GM13976 (cell line): ENCODE data around the gene SP1.

Experiments used
- DNase-seq: peaks from one replicate; pipeline ENCODE4 v3.0.0; 2012; ENCODE audit warnings: low spot score
- CTCF ChIP-seq: IDR thresholded peaks from 2 replicates; pipeline ENCODE4 v1.5.1; 2012; ENCODE audit warnings: borderline replicate concordance, mild to moderate bottlenecking; ENCODE audit not compliant: insufficient read depth; ENCODE audit errors: extremely low read depth, missing control alignments, control extremely low read depth
- in situ Hi-C: fragments of 300-500 bp; cut with MboI; formaldehyde crosslinking; loops from one replicate; pipeline ENCODE4 v1.12.0; 2022; ENCODE audit warnings: low sequenced_read_pairs, mixed read lengths, inconsistent platforms; ENCODE audit not compliant: unreplicated experiment

SP1 gene

GRCh38 chr12:53462935-53463334 lies 83.0 kb downstream of the SP1 start:
- no peak for DNase-seq
- in situ Hi-C loops: no loop called here
- TF ChIP-seq CTCF: no peak

- no peak for TF ChIP-seq CTCF
- in situ Hi-C loops: no loop called here
- DNase-seq: no peak
These were observed 84.0 kb downstream of the SP1 start for GRCh38 chr12:53463802-53464560.

GRCh38 chr12:53464685-53465418 lies 84.9 kb downstream of the SP1 start:
- no peak for TF ChIP-seq CTCF
- DNase-seq: no peak
- in situ Hi-C loops: no loop called here

GRCh38 chr12:53465679-53466078 lies 85.7 kb downstream of the SP1 start:
- in situ Hi-C loops: no loop called here
- TF ChIP-seq CTCF: no peak
- no peak for DNase-seq
